Choroid plexus epithelial cell (primary cell): Measurements from ENCODE around the gene KMT2B.

Experiments
- DNase-seq: peaks from one replicate; pipeline ENCODE4 v3.0.0-alpha.2; 2010; ENCODE audit warnings: low read depth
- H3K4me3 ChIP-seq: 2 replicates; pipeline ENCODE4 v1.5.1; 2011; ENCODE audit warnings: low read depth, mild to moderate bottlenecking, control low read depth, low read length, moderate library complexity
- TF ChIP-seq, protein P1 (sequence below): conservative IDR thresholded peaks from 2 replicates; pipeline ENCODE4 v1.5.1; 2011; ENCODE audit warnings: low read depth, mild to moderate bottlenecking, control low read depth, inconsistent platforms, low read length, moderate library complexity

Gene KMT2B

GRCh38 chr19:35727956-35728706 is 10.3 kb downstream of the KMT2B start:
- H3K4me3 ChIP-seq: no peak overlapping the region
- TF ChIP-seq, protein P1, sequence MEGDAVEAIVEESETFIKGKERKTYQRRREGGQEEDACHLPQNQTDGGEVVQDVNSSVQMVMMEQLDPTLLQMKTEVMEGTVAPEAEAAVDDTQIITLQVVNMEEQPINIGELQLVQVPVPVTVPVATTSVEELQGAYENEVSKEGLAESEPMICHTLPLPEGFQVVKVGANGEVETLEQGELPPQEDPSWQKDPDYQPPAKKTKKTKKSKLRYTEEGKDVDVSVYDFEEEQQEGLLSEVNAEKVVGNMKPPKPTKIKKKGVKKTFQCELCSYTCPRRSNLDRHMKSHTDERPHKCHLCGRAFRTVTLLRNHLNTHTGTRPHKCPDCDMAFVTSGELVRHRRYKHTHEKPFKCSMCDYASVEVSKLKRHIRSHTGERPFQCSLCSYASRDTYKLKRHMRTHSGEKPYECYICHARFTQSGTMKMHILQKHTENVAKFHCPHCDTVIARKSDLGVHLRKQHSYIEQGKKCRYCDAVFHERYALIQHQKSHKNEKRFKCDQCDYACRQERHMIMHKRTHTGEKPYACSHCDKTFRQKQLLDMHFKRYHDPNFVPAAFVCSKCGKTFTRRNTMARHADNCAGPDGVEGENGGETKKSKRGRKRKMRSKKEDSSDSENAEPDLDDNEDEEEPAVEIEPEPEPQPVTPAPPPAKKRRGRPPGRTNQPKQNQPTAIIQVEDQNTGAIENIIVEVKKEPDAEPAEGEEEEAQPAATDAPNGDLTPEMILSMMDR: no peak
- DNase-seq: no peak

DNA sequence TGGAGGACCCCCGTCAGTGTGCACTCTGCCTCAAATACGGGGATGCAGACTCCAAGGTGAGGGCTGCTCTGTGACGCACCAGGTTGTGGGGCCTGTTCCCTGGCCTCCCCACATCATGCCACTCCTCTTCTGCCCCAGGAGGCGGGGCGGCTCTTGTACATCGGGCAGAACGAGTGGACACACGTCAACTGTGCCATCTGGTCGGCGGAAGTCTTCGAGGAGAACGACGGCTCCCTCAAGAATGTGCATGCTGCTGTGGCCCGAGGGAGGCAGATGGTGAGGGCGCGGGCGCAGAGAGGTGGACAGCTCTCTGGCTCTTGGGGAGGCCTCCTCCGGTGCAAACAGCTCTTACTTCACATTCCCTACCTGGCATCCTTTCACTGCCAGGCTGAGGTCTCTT is 11.2 kb downstream of the KMT2B start:
- no peak for DNase-seq
- H3K4me3 ChIP-seq: no peak overlapping the region
- TF ChIP-seq, protein P1: no peak

- no peak overlapping the region for H3K4me3 ChIP-seq
- TF ChIP-seq, protein P1: no peak
- DNase-seq: no peak
Measured at GRCh38 chr19:35729763-35730162, 12.0 kb downstream of the KMT2B start.

GRCh38 chr19:35730326-35730725 is 12.5 kb downstream of the KMT2B start:
- no peak for DNase-seq
- no peak overlapping the region for H3K4me3 ChIP-seq
- TF ChIP-seq, protein P1: no peak

- TF ChIP-seq, protein P1: no peak
- no peak overlapping the region for H3K4me3 ChIP-seq
- DNase-seq: no peak
Measured at GRCh38 chr19:35731353-35731752, 13.6 kb downstream of the KMT2B start.

DNA sequence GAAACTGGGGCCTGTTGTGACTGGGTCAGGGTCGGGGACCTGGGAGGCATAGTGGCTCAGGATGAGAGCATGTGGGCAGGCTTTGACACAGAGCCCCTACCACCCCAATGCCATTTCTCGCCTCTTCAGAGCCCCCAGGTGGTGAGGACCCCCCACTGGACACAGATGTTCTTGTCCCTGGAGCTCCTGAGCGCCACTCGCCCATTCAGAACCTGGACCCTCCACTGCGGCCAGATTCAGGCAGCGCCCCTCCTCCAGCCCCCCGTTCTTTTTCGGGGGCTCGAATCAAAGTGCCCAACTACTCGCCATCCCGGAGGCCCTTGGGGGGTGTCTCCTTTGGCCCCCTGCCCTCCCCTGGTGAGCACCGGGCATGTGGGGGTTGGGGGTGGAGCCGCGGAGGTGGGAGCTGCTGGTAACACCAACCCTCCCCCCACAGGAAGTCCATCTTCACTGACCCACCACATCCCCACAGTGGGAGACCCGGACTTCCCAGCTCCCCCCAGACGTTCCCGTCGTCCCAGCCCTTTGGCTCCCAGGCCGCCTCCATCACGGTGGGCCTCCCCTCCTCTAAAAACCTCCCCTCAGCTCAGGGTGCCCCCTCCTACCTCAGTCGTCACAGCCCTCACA is 14.1 kb downstream of the KMT2B start:
- H3K4me3 ChIP-seq: no peak overlapping the region
- no peak for DNase-seq
- TF ChIP-seq, protein P1: no peak
